ENCODE data around the gene SIGLEC12. TPM values are rescaled to one million over a fixed set of nuclear protein-coding genes. Genes with fewer than 3 reads are reported as not detected.

Gene SIGLEC12
- total RNA-seq, 1 donor from 2014 or later, result not detected

DNA sequence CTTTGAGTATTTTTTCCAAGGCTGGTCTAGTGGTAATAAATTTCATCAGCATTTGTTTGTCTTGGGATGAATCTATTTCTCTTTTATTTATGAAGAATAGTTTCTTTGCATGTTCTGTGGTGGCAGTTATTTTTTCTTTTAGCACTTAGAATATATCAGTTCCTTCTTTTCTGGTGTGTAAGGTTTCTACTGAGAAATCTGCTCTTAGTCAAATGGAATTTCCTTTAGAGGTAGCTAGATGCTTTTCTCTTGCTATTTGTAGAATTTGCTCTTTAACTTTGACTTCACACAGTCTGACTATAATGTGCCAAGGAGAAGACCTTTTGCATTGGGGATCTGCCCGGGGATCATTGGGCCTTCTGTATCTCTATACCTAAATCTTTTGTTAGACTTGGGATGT is 33.9 kb upstream of the SIGLEC12 start:
- H2AFZ ChIP-seq (replicated peaks), result no peak overlapping the region
- no peaks in the 10 kb centered on the region for H3F3A ChIP-seq (ENCODE audit: low read depth)
- no peaks in the 10 kb centered on the region for H4K20me1 ChIP-seq (ENCODE audit: low read depth)
- H3K36me3 ChIP-seq, result no peaks in the 10 kb centered on the region
- H3K79me2 ChIP-seq (ENCODE audit: low read depth), result no peaks in the 10 kb centered on the region
- peaks cover 2% of the 10 kb centered on the region for H3K27me3 Mint-ChIP-seq (ENCODE audit: insufficient read depth, low read depth)
- H3K4me3 Mint-ChIP-seq, result no peak overlapping the region
- no peak overlapping the region for H3K27ac Mint-ChIP-seq
- no peak for TF ChIP-seq CTCF (IDR thresholded peaks at IDR 0.05)
- H3K4me1 Mint-ChIP-seq, result no peaks in the 10 kb centered on the region
- H3K9me3 Mint-ChIP-seq, result no peaks in the 10 kb centered on the region
- H3K9ac ChIP-seq, result no peak overlapping the region
- DNase-seq (ENCODE audit: low spot score), result no peak
- H3K9me3 ChIP-seq (ENCODE audit: low read depth), result peaks cover 14% of the 10 kb centered on the region
- no peaks in the 10 kb centered on the region for H3K27me3 ChIP-seq
- no peak overlapping the region for H3K4me3 ChIP-seq
- H3K4me2 ChIP-seq, result no peak overlapping the region
- no peaks in the 10 kb centered on the region for H3K36me3 Mint-ChIP-seq
- H3K4me1 ChIP-seq, result no peaks in the 10 kb centered on the region
- H3K27ac ChIP-seq, result no peak overlapping the region

DNA sequence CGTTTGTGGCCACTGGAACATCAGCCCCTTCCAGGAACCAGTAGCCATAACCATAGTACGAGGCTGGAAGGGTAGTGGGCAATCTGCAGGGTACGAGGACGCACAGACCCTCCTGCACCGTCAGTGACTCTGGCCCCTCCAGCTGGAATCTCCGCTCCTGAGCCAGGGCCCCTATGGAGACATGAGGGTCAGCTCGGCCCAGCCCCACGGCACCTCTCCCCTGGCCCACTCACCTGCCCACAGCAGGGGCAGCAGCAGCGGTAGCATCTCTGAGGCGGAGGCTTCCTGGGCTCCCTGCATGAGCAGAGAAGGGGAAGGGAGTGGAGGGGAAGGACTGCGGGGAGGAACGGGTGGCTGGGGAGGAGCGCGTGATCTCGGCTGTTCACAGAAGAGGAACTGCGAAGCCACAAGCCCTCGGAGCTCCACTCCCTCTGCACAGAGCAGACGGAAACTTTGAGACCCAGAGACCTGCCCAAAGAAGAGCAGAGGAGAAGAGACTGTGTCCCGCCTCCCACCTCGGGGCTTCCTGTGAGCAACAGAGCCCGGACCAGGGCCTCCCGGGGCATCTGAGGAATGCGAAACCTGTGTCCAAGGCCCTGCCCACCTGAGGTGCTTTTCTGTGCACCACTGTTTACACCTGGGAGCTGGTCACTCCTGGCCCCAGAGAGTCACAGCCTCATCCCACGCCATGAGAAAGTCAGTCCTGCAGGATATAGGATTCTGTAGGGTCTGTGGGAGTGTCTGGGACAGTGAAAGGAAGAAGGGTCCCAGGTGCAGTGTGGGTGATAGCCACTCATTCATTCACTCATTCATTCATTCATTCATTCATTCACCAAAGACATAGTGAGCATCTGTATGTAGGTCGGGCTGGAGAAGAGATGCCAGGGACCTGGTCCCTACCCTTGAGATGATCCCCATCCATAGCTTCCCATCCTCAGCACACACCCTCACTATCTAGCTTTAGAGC is 30.0 kb upstream of the SIGLEC12 start, which contains the start of gene SIGLEC6:
Gene SIGLEC6, minus strand, starts transcription at position 322 of the 967 bp plus-strand sequence. Its CDS starts 22 bp downstream, at position 300.
- Histone ChIP-seq H3K27me3 (no peaks in the 10 kb centered on the region), H4K20me1 (ENCODE audit: low read depth) (no peaks in the 10 kb centered on the region), H3K4me3 (no peak within 1 kb of the TSS), H3K79me2 (ENCODE audit: low read depth) (no peaks in the 10 kb centered on the region), H3K4me2 (no peak within 1 kb of the TSS), H3K9me3 (ENCODE audit: low read depth) (peaks cover 14% of the 10 kb centered on the region), H3K36me3 (no peaks in the 10 kb centered on the region), H3F3A (ENCODE audit: low read depth) (no peaks in the 10 kb centered on the region), H3K4me1 (no peaks in the 10 kb centered on the region), H3K27ac (no peak within 1 kb of the TSS), H2AFZ (replicated peaks) (no peak within 1 kb of the TSS), H3K9ac (no peak within 1 kb of the TSS)
- Mint-ChIP-seq H3K27ac (no peak within 1 kb of the TSS), H3K4me3 (no peak within 1 kb of the TSS), H3K4me1 (no peaks in the 10 kb centered on the region), H3K36me3 (no peaks in the 10 kb centered on the region), H3K9me3 (no peaks in the 10 kb centered on the region), H3K27me3 (ENCODE audit: insufficient read depth, low read depth) (peaks cover 6% of the 10 kb centered on the region)
- TF ChIP-seq EZH2 (IDR thresholded peaks at IDR 0.05), result no peak
- TF ChIP-seq CTCF (IDR thresholded peaks at IDR 0.05), result no peak
- no peak for TF ChIP-seq EZH2phosphoT487 (IDR thresholded peaks at IDR 0.05)
- no peak for DNase-seq (ENCODE audit: low spot score)

DNA sequence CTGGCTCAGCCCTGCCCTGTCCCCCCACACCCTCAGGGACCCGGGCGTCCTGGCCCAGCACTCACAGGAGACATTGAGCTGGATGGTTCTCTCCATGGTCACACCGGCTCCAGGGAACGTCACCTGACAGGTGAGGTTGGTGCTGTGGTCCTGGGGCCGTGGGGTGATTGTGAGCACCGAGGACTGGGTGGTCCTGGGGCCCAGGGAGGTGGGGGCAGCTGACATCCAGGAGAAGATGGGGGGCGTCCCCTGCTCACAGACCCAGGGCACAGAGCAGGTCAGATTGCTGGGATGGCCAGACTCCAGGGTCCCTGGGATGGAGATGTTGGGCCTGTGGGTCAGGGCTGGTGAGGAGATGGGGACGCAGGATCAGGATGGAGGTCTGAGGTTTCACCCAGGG is 29.0 kb upstream of the SIGLEC12 start:
- TF ChIP-seq CTCF (IDR thresholded peaks at IDR 0.05), result no peak
- Mint-ChIP-seq H3K4me3 (no peak overlapping the region), H3K36me3 (no peaks in the 10 kb centered on the region), H3K27ac (no peak overlapping the region), H3K9me3 (no peaks in the 10 kb centered on the region), H3K27me3 (ENCODE audit: insufficient read depth, low read depth) (peaks cover 8% of the 10 kb centered on the region), H3K4me1 (no peaks in the 10 kb centered on the region)
- no peak for DNase-seq (ENCODE audit: low spot score)
- no peaks in the 10 kb centered on the region for H3K4me1 ChIP-seq
- no peak overlapping the region for H3K4me3 ChIP-seq
- H3K9me3 ChIP-seq (ENCODE audit: low read depth), result peaks cover 9% of the 10 kb centered on the region
- no peaks in the 10 kb centered on the region for H4K20me1 ChIP-seq (ENCODE audit: low read depth)
- H3K27ac ChIP-seq, result no peak overlapping the region
- H3K27me3 ChIP-seq, result no peaks in the 10 kb centered on the region
- no peak overlapping the region for H2AFZ ChIP-seq (replicated peaks)
- no peaks in the 10 kb centered on the region for H3K36me3 ChIP-seq
- no peaks in the 10 kb centered on the region for H3F3A ChIP-seq (ENCODE audit: low read depth)
- no peak overlapping the region for H3K9ac ChIP-seq
- H3K79me2 ChIP-seq (ENCODE audit: low read depth), result no peaks in the 10 kb centered on the region
- H3K4me2 ChIP-seq, result no peak overlapping the region
